IPS DF 6.9 (cell line): ENCODE results near the gene PMPCA.

ENCODE experiments used
- DNase-seq: peaks from one replicate; pipeline ENCODE4 v3.0.0-alpha.2; 2013; ENCODE audit warnings: low read depth, low spot score
- H3K27ac ChIP-seq: one replicate; pipeline ENCODE4 v1.5.1; 2013; ENCODE audit warnings: low read length, control low read depth
- H3K27me3 ChIP-seq: 2 replicates; pipeline ENCODE4 v1.6.1; 2013; ENCODE audit warnings: mild to moderate bottlenecking, low read length; ENCODE audit not compliant: control insufficient read depth, insufficient read depth
- H3K36me3 ChIP-seq: 2 replicates; pipeline ENCODE4 v1.6.1; 2013; ENCODE audit warnings: low read length; ENCODE audit not compliant: control insufficient read depth, insufficient read depth
- H3K4me1 ChIP-seq: 2 replicates; pipeline ENCODE4 v1.6.1; 2013; ENCODE audit warnings: low read length; ENCODE audit not compliant: control insufficient read depth, insufficient read depth
- H3K4me3 ChIP-seq: 2 replicates; pipeline ENCODE4 v1.5.1; 2013; ENCODE audit warnings: mild to moderate bottlenecking, low read length
- H3K9me3 ChIP-seq: 2 replicates; pipeline ENCODE4 v1.6.1; 2013; ENCODE audit warnings: low read length, inconsistent platforms; ENCODE audit not compliant: control insufficient read depth, insufficient read depth
- WGBS: extraction: QIAGEN DNeasy Blood & Tissue Kit; methylation state at CpG from one replicate; pipeline ENCODE4 v1.1.7; 2013; ENCODE audit warnings: mixed read lengths, missing lambda C conversion rate; ENCODE audit not compliant: insufficient read length, insufficient coverage; 5-methylcytosine and 5-hydroxymethylcytosine counted together

The PMPCA gene

GRCh38 chr9:136410500-136411287, at the start of gene PMPCA, which contains the start of gene ENTR1:
Gene PMPCA (plus strand): TSS chr9:136410658. CDS start chr9:136410669, 11 bp downstream.
Gene ENTR1 (minus strand): TSS chr9:136410614. CDS start chr9:136410397, 217 bp downstream.
- no peaks in the 10 kb centered on the region for H3K27me3 ChIP-seq
- H3K27ac ChIP-seq: no peak within 1 kb of the TSS
- H3K36me3 ChIP-seq: peaks cover 32% of the 10 kb centered on the region
- WGBS: no CpG with 5 or more reads among the region's 83 CpGs
- no peaks in the 10 kb centered on the region; the same call in 1 of the 2 replicates for H3K4me1 ChIP-seq
- no peaks in the 10 kb centered on the region for H3K9me3 ChIP-seq
- H3K4me3 ChIP-seq: peak within 1 kb of the TSS; percentile 82
- peak; percentile 60 for DNase-seq

- Histone ChIP-seq H3K4me3 (no peak overlapping the region), H3K27me3 (no peaks in the 10 kb centered on the region), H3K36me3 (no peaks in the 10 kb centered on the region; the same call in 1 of the 2 replicates), H3K9me3 (no peaks in the 10 kb centered on the region), H3K4me1 (peaks cover 2% of the 10 kb centered on the region; the same call in 1 of the 2 replicates), H3K27ac (no peak overlapping the region)
- no CpG with 5 or more reads among the region's 43 CpGs for WGBS
- no peak for DNase-seq
These were observed 49.3 kb upstream of the PMPCA start for GRCh38 chr9:136361047-136361753.

GRCh38 chr9:136361754-136362449, 48.6 kb upstream of the PMPCA start:
- Histone ChIP-seq H3K36me3 (no peaks in the 10 kb centered on the region; the same call in 1 of the 2 replicates), H3K9me3 (no peaks in the 10 kb centered on the region), H3K27me3 (no peaks in the 10 kb centered on the region), H3K27ac (no peak overlapping the region), H3K4me1 (peaks cover 2% of the 10 kb centered on the region; the same call in 1 of the 2 replicates), H3K4me3 (no peak overlapping the region)
- no peak for DNase-seq
- no CpG with 5 or more reads among the region's 26 CpGs for WGBS

GRCh38 chr9:136362450-136362784, 48.0 kb upstream of the PMPCA start:
- no peaks in the 10 kb centered on the region for H3K9me3 ChIP-seq
- peaks cover 2% of the 10 kb centered on the region; the same call in 1 of the 2 replicates for H3K4me1 ChIP-seq
- H3K36me3 ChIP-seq: no peaks in the 10 kb centered on the region; the same call in 1 of the 2 replicates
- WGBS: no CpG with 5 or more reads among the region's 6 CpGs
- H3K4me3 ChIP-seq: no peak overlapping the region
- DNase-seq: no peak
- H3K27me3 ChIP-seq: no peaks in the 10 kb centered on the region
- no peak overlapping the region for H3K27ac ChIP-seq

- WGBS: no CpG with 5 or more reads among the region's 97 CpGs
These were observed 47.1 kb upstream of the PMPCA start, which contains the start of gene DNLZ for GRCh38 chr9:136363106-136363948. Gene DNLZ (minus strand): TSS chr9:136363744. CDS start chr9:136363714, 30 bp downstream.

GRCh38 chr9:136363949-136364748, 46.3 kb upstream of the PMPCA start:
- H3K36me3 ChIP-seq: no peaks in the 10 kb centered on the region; the same call in 1 of the 2 replicates
- no peak overlapping the region for H3K27ac ChIP-seq
- H3K4me1 ChIP-seq: peaks cover 2% of the 10 kb centered on the region; the same call in 1 of the 2 replicates
- H3K4me3 ChIP-seq: no peak overlapping the region
- no peak for DNase-seq
- H3K27me3 ChIP-seq: no peaks in the 10 kb centered on the region
- no CpG with 5 or more reads among the region's 54 CpGs for WGBS
- H3K9me3 ChIP-seq: no peaks in the 10 kb centered on the region

More at GRCh38 chr9:136363106-136363948, 47.1 kb upstream of the PMPCA start, which contains the start of gene DNLZ:
- Histone ChIP-seq H3K36me3 (no peaks in the 10 kb centered on the region; the same call in 1 of the 2 replicates), H3K4me3 (peak within 1 kb of the TSS; percentile 86), H3K27ac (no peak within 1 kb of the TSS), H3K9me3 (no peaks in the 10 kb centered on the region), H3K27me3 (no peaks in the 10 kb centered on the region), H3K4me1 (peaks cover 2% of the 10 kb centered on the region; the same call in 1 of the 2 replicates)
- peak; percentile 76 for DNase-seq

- Histone ChIP-seq H3K27ac (no peak overlapping the region), H3K4me3 (no peak overlapping the region), H3K4me1 (peaks cover 2% of the 10 kb centered on the region; the same call in 1 of the 2 replicates), H3K36me3 (no peaks in the 10 kb centered on the region; the same call in 1 of the 2 replicates), H3K27me3 (no peaks in the 10 kb centered on the region), H3K9me3 (no peaks in the 10 kb centered on the region)
- no peak for DNase-seq
- no CpG with 5 or more reads among the region's 31 CpGs for WGBS
These were observed 45.3 kb upstream of the PMPCA start for GRCh38 chr9:136364942-136365774.

- DNase-seq: no peak
- Histone ChIP-seq H3K9me3 (no peaks in the 10 kb centered on the region), H3K27me3 (no peaks in the 10 kb centered on the region), H3K27ac (no peak overlapping the region), H3K4me3 (no peak overlapping the region), H3K4me1 (peaks cover 2% of the 10 kb centered on the region; the same call in 1 of the 2 replicates), H3K36me3 (no peaks in the 10 kb centered on the region; the same call in 1 of the 2 replicates)
- no CpG with 5 or more reads among the region's 9 CpGs for WGBS
These were observed 44.7 kb upstream of the PMPCA start for GRCh38 chr9:136365775-136366222.
